ENCODE data around the gene SHANK3.
A peak's percentile ranks its signal among the peaks of the same experiment; 100 is the strongest.

SHANK3 gene

GRCh38 chr22:50721257-50721844 lies 48.7 kb downstream of the SHANK3 start:
- intact Hi-C loops (cut with DNase I) = no loop called here
- DNase-seq = peak in 2 of 10 donors; percentile 80

- DNase-seq = peak in 3 of 10 donors; percentile 81 to 85 (median 85)
- intact Hi-C loops (cut with DNase I) = no loop called here
Observed at GRCh38 chr22:50722048-50722701, 49.6 kb downstream of the SHANK3 start.

All from posterior cingulate gyrus (tissue), 11 donors.